IMR-90 (cell line): ENCODE data around the gene CENPH. TPM values are rescaled to one million over a fixed set of nuclear protein-coding genes. Genes with fewer than 3 reads are reported as not detected.

Source experiments
- ATAC-seq: fragments of 200-7000 bp; cut with Tn5 transposase; 2 replicates; pipeline ENCODE4 v1.9.1; 2020; ENCODE audit warnings: low read depth, mild to moderate bottlenecking, moderate library complexity
- BruUV-seq: library from RNA; stranded (reverse); fragments of 400-500 nt; replicated peaks from 2 replicates; lab custom pipeline; 2021; lab: Mats Ljungman, UMichigan
- CTCF ChIA-PET: fragments of 300-600 bp; formaldehyde crosslinking; extraction: SDS; loops from one replicate; lab custom pipeline; 2021; ENCODE audit warnings: antibody characterized with exemption; lab: Yijun Ruan, JAX
- POLR2A ChIA-PET: fragments of 300-600 bp; sonication (Branson Sonifier 250); formaldehyde crosslinking; loops from one replicate; lab custom pipeline; 2022; ENCODE audit warnings: antibody characterized with exemption; ENCODE audit not compliant: unreplicated experiment; lab: Charles Lee
- DNase-seq: peaks from one replicate; pipeline ENCODE4 v3.0.0; 2013
- H2AFZ ChIP-seq: replicated peaks from 2 replicates; pipeline ENCODE3; 2013; ENCODE audit warnings: low read length, mild to moderate bottlenecking; ENCODE audit not compliant: poor library complexity
- H2AK5ac ChIP-seq: 2 replicates; pipeline ENCODE4 v1.6.1; 2013; ENCODE audit warnings: low read depth, low read length, inconsistent platforms
- H2AK9ac ChIP-seq: replicated peaks from 2 replicates; pipeline ENCODE3; 2013; ENCODE audit warnings: mild to moderate bottlenecking, low read depth, low read length, moderate library complexity; ENCODE audit not compliant: poor library complexity
- H2BK120ac ChIP-seq: 2 replicates; pipeline ENCODE4 v1.6.1; 2013; ENCODE audit warnings: low read depth, low read length, inconsistent platforms
- H2BK15ac ChIP-seq: 3 replicates; pipeline ENCODE4 v1.6.1; 2013; ENCODE audit warnings: low read depth, low read length, inconsistent platforms
- H2BK20ac ChIP-seq: 2 replicates; pipeline ENCODE4 v1.6.1; 2013; ENCODE audit warnings: low read depth, mild to moderate bottlenecking, inconsistent platforms, low read length, moderate library complexity
- H2BK5ac ChIP-seq: 2 replicates; pipeline ENCODE4 v1.6.1; 2013; ENCODE audit warnings: mild to moderate bottlenecking, low read depth, low read length, inconsistent platforms; ENCODE audit not compliant: poor library complexity, severe bottlenecking
- H3K14ac ChIP-seq: replicated peaks from 2 replicates; pipeline ENCODE4 v1.6.1; 2013; ENCODE audit warnings: low read depth, low read length, inconsistent platforms
- H3K18ac ChIP-seq: 2 replicates; pipeline ENCODE4 v1.6.1; 2013; ENCODE audit warnings: low read depth, low read length, control low read depth
- H3K23ac ChIP-seq: 2 replicates; pipeline ENCODE4 v1.6.1; 2013; ENCODE audit warnings: low read depth, low read length, inconsistent platforms
- H3K27ac ChIP-seq: 2 replicates; pipeline ENCODE4 v1.5.1; 2013; ENCODE audit warnings: mild to moderate bottlenecking, control low read depth, low read length; ENCODE audit not compliant: insufficient read depth
- H3K27me3 ChIP-seq: 2 replicates; pipeline ENCODE4 v1.6.1; 2013; ENCODE audit warnings: low read length; ENCODE audit not compliant: control insufficient read depth, insufficient read depth
- H3K36me3 ChIP-seq: 2 replicates; pipeline ENCODE4 v1.6.1; 2013; ENCODE audit warnings: low read length, mixed read lengths; ENCODE audit not compliant: control insufficient read depth, insufficient read depth
- H3K4ac ChIP-seq: 2 replicates; pipeline ENCODE4 v1.6.1; 2013; ENCODE audit warnings: low read depth, low read length, inconsistent platforms
- H3K4me1 ChIP-seq: 2 replicates; pipeline ENCODE4 v1.6.1; 2013; ENCODE audit warnings: low read length, mixed read lengths; ENCODE audit not compliant: control insufficient read depth, insufficient read depth
- H3K4me2 ChIP-seq: 2 replicates; pipeline ENCODE4 v1.6.1; 2013; ENCODE audit warnings: low read depth, mild to moderate bottlenecking, control low read depth, low read length, moderate library complexity
- H3K4me3 ChIP-seq: 2 replicates; pipeline ENCODE4 v1.5.1; 2013; ENCODE audit warnings: low read depth, mild to moderate bottlenecking, control low read depth, low read length, moderate library complexity; ENCODE audit not compliant: insufficient read depth
- H3K56ac ChIP-seq: 2 replicates; pipeline ENCODE4 v1.6.1; 2013; ENCODE audit warnings: low read length, inconsistent platforms; ENCODE audit not compliant: insufficient read depth; ENCODE audit errors: extremely low read depth
- H3K79me1 ChIP-seq, 2 experiments: 2 replicates each; pipeline ENCODE4 v1.6.1; 2013; ENCODE audit warnings: low read length in 2 of 2, inconsistent platforms in 1 of 2, low read depth in 1 of 2
- H3K9ac ChIP-seq: 2 replicates; pipeline ENCODE4 v1.6.1; 2013; ENCODE audit warnings: low read depth, low read length, control low read depth
- H3K9me1 ChIP-seq: 2 replicates; pipeline ENCODE4 v1.6.1; 2013; ENCODE audit warnings: low read length, inconsistent platforms; ENCODE audit not compliant: insufficient read depth
- H3K9me3 ChIP-seq: 2 replicates; pipeline ENCODE4 v1.6.1; 2013; ENCODE audit warnings: low read length; ENCODE audit not compliant: control insufficient read depth, insufficient read depth
- H4K20me1 ChIP-seq: 2 replicates; pipeline ENCODE4 v1.6.1; 2013; ENCODE audit warnings: low read length, inconsistent platforms; ENCODE audit not compliant: insufficient read depth
- H4K5ac ChIP-seq: 2 replicates; pipeline ENCODE4 v1.6.1; 2013; ENCODE audit warnings: mild to moderate bottlenecking, low read depth, low read length, control low read depth
- H4K8ac ChIP-seq, 2 experiments: 2 replicates each; pipeline ENCODE4 v1.6.1; 2013; ENCODE audit warnings: low read depth in 2 of 2, low read length in 2 of 2, control low read depth in 1 of 2, inconsistent platforms in 1 of 2
- H4K91ac ChIP-seq: 2 replicates; pipeline ENCODE4 v1.6.1; 2013; ENCODE audit warnings: low read depth, low read length, inconsistent platforms; ENCODE audit not compliant: insufficient read depth
- NFE2L2 ChIP-seq: fragments of 150-350 bp; IDR thresholded peaks from 2 replicates; pipeline ENCODE4 v1.6.1; 2016; ENCODE audit warnings: low read depth, mild to moderate bottlenecking, low read length
- USF2 ChIP-seq: fragments of 150-350 bp; IDR thresholded peaks from 2 replicates; pipeline ENCODE4 v1.6.1; 2017; ENCODE audit warnings: mild to moderate bottlenecking, antibody characterized with exemption, low read length, low read depth
- WGBS, 2 experiments: methylation state at CpG; one replicate each; pipeline versions ENCODE4 v1.1.5 to v1.1.7; 2013; ENCODE audit warnings: missing lambda C conversion rate in 2 of 2; ENCODE audit not compliant: insufficient read length in 1 of 2; ENCODE audit errors: extremely low coverage in 2 of 2; 5-methylcytosine and 5-hydroxymethylcytosine counted together
- dilution Hi-C: fragments of 300-500 bp; cut with HindIII; formaldehyde crosslinking; loops from one replicate; pipeline ENCODE4 v1.14.3; 2018; ENCODE audit warnings: low sequenced_read_pairs; ENCODE audit not compliant: unreplicated experiment
- in situ Hi-C: fragments of 300-500 bp; cut with MboI; formaldehyde crosslinking; loops from 3 replicates; pipeline ENCODE4 v1.14.3; 2019; ENCODE audit warnings: low sequenced_read_pairs, inconsistent platforms, mixed read lengths
- intact Hi-C: fragments of 100-400 bp; cut with micrococcal nuclease; formaldehyde crosslinking; loops from 2 replicates; pipeline ENCODE4 v1.10.0; 2022
- polyA plus RNA-seq, 3 experiments: library from polyadenylated mRNA; depleted of rRNA; stranded (reverse); fragments of >200 nt; gene quantifications; 2 replicates each; pipeline ENCODE4 v1.2.3, GENCODE V29; 2012; ENCODE audit warnings: low replicate concordance in 1 of 3
- total RNA-seq: library from RNA; depleted of rRNA; stranded (reverse); fragments of >200 nt; gene quantifications from 2 replicates; pipeline ENCODE4 v1.2.3, GENCODE V29; 2012
- TF ChIP-seq, protein P1 (sequence below): conservative IDR thresholded peaks from 2 replicates; pipeline ENCODE4 v1.5.1; 2012; ENCODE audit warnings: mild to moderate bottlenecking, low read depth, low read length, improper control_type of control experiment

Gene CENPH
- total and polyA plus RNA-seq, 2 of the 4 experiments (the other 2 are of a cell fraction), result 3.8 to 7.8 TPM

- Histone ChIP-seq H4K91ac (no peak overlapping the region), H2BK120ac (no peak overlapping the region), H2BK5ac (no peak overlapping the region), H3K4me1 (no peaks in the 10 kb centered on the region), H3K4me2 (no peak overlapping the region), H4K8ac (no peak overlapping the region), H3K9me3 (no peaks in the 10 kb centered on the region), H2AFZ (no peak overlapping the region), H3K36me3 (no peaks in the 10 kb centered on the region), H3K56ac (no peak overlapping the region), H3K27me3 (no peaks in the 10 kb centered on the region), H3K79me1 (no peaks in the 10 kb centered on the region), H2BK15ac (no peak overlapping the region), H2AK5ac (no peak overlapping the region), H2BK20ac (no peak overlapping the region), H3K4ac (no peak overlapping the region), H4K20me1 (no peaks in the 10 kb centered on the region), H3K27ac (no peak overlapping the region), H3K4me3 (no peak overlapping the region), H3K9me1 (no peaks in the 10 kb centered on the region), H3K18ac (no peak overlapping the region), H3K23ac (no peak overlapping the region), H3K9ac (no peak overlapping the region), H2AK9ac (no peak overlapping the region), H3K14ac (no peak overlapping the region), H4K5ac (no peak overlapping the region)
- TF ChIP-seq, protein P1, sequence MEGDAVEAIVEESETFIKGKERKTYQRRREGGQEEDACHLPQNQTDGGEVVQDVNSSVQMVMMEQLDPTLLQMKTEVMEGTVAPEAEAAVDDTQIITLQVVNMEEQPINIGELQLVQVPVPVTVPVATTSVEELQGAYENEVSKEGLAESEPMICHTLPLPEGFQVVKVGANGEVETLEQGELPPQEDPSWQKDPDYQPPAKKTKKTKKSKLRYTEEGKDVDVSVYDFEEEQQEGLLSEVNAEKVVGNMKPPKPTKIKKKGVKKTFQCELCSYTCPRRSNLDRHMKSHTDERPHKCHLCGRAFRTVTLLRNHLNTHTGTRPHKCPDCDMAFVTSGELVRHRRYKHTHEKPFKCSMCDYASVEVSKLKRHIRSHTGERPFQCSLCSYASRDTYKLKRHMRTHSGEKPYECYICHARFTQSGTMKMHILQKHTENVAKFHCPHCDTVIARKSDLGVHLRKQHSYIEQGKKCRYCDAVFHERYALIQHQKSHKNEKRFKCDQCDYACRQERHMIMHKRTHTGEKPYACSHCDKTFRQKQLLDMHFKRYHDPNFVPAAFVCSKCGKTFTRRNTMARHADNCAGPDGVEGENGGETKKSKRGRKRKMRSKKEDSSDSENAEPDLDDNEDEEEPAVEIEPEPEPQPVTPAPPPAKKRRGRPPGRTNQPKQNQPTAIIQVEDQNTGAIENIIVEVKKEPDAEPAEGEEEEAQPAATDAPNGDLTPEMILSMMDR, result no peak
- TF ChIP-seq USF2 (no peak), NFE2L2 (no peak)
- in situ Hi-C loops, result no loop called here
- BruUV-seq, result no TSS peak
- ChIA-PET CTCF (interaction anchor here (0.7 kb wide), 1 partner anchor 20 kb away, joined by 7 read pairs; no protein-coding TSS in a partner anchor), POLR2A (no interaction called here)
- dilution Hi-C loops, result no loop called here
- intact Hi-C loops, result no loop called here
- no CpG with 5 or more reads among the region's 16 CpGs for WGBS, 2 experiments
- DNase-seq (no peak), ATAC-seq (no peak)
Observed at GRCh38 chr5:69160651-69161050, 28.7 kb upstream of the CENPH start.
